Neural cell (in vitro differentiated cells): ENCODE data around the gene SLC7A14. TPM values are rescaled to one million over a fixed set of nuclear protein-coding genes. Genes with fewer than 3 reads are reported as not detected.

ENCODE experiments used
- H2AFZ ChIP-seq: fragments of 200-600, 300-800 bp; sonication (generic), shearing (Covaris generic); 2 replicates; pipeline ENCODE4 v1.6.0; 2014; ENCODE audit warnings: low read depth, mild to moderate bottlenecking, antibody characterized with exemption, low read length, moderate library complexity
- H3F3A ChIP-seq: fragments of 200-600 bp; shearing (Covaris generic); 2 replicates; pipeline ENCODE4 v1.6.1; 2016; ENCODE audit warnings: mild to moderate bottlenecking, moderate library complexity, mixed read lengths, antibody characterized with exemption, low read length; ENCODE audit not compliant: insufficient read depth, poor library complexity, severe bottlenecking
- H3K27ac ChIP-seq: fragments of 200-600, 300-800 bp; sonication (generic), shearing (Covaris generic); 2 replicates; pipeline ENCODE4 v1.5.1; 2014; ENCODE audit warnings: mild to moderate bottlenecking, low read length, moderate library complexity
- H3K27me3 ChIP-seq: fragments of 300-800, 200-600 bp; sonication (generic), shearing (Covaris generic); 2 replicates; pipeline ENCODE4 v1.6.0; 2014; ENCODE audit warnings: mild to moderate bottlenecking, low read depth, low read length, moderate library complexity; ENCODE audit not compliant: insufficient read depth
- H3K36me3 ChIP-seq: fragments of 300-800, 200-600 bp; sonication (generic), shearing (Covaris generic); 2 replicates; pipeline ENCODE4 v1.5.1; 2014; ENCODE audit warnings: mild to moderate bottlenecking, antibody characterized with exemption, low read length, moderate library complexity; ENCODE audit not compliant: insufficient read depth
- H3K4me2 ChIP-seq: fragments of 300-800, 200-600 bp; sonication (generic), shearing (Covaris generic); 2 replicates; pipeline ENCODE4 v1.6.0; 2014; ENCODE audit warnings: mild to moderate bottlenecking, low read length
- H3K4me3 ChIP-seq: fragments of 300-800, 200-600 bp; sonication (generic), shearing (Covaris generic); 2 replicates; pipeline ENCODE4 v1.5.1; 2014; ENCODE audit warnings: mild to moderate bottlenecking, low read length, moderate library complexity
- H3K79me2 ChIP-seq: fragments of 200-600 bp; shearing (Covaris generic); replicated peaks from 2 replicates; pipeline ENCODE4 v1.6.0; 2014; ENCODE audit warnings: mild to moderate bottlenecking, low read length, moderate library complexity; ENCODE audit not compliant: insufficient read depth
- H3K9ac ChIP-seq: fragments of 300-800, 200-600 bp; sonication (generic), shearing (Covaris generic); 2 replicates; pipeline ENCODE4 v1.6.1; 2016; ENCODE audit warnings: mild to moderate bottlenecking, low read length, mixed read lengths
- H3K9me2 ChIP-seq: fragments of 200-600 bp; shearing (Covaris generic); 2 replicates; pipeline ENCODE4 v1.6.1; 2016; ENCODE audit warnings: mild to moderate bottlenecking, low read length, mixed read lengths; ENCODE audit not compliant: insufficient read depth
- H3K9me3 ChIP-seq: fragments of 200-600, 300-800 bp; sonication (generic), shearing (Covaris generic); 2 replicates; pipeline ENCODE4 v1.6.1; 2016; ENCODE audit warnings: mild to moderate bottlenecking, mixed run types, low read length, moderate library complexity, mixed read lengths
- H4K20me1 ChIP-seq: fragments of 200-600 bp; shearing (Covaris generic); 2 replicates; pipeline ENCODE4 v1.6.1; 2016; ENCODE audit warnings: mild to moderate bottlenecking, mixed run types; ENCODE audit not compliant: insufficient read depth
- CTCF ChIP-seq: fragments of 450-650 bp; IDR thresholded peaks from 2 replicates; pipeline ENCODE4 v1.5.1; 2014; ENCODE audit warnings: antibody characterized with exemption, mild to moderate bottlenecking, moderate library complexity; ENCODE audit not compliant: poor library complexity, severe bottlenecking
- MXI1 ChIP-seq: fragments of 450-650 bp; conservative IDR thresholded peaks from 2 replicates; pipeline ENCODE4 v1.6.1; 2014; ENCODE audit warnings: antibody characterized with exemption, mild to moderate bottlenecking; ENCODE audit not compliant: poor library complexity, severe bottlenecking
- RAD21 ChIP-seq: fragments of 450-650 bp; conservative IDR thresholded peaks from 2 replicates; pipeline ENCODE4 v1.6.1; 2014; ENCODE audit warnings: antibody characterized with exemption, mild to moderate bottlenecking, moderate library complexity
- REST ChIP-seq: IDR thresholded peaks from 2 replicates; pipeline ENCODE4 v1.6.1; 2012; ENCODE audit warnings: borderline replicate concordance
- SMC3 ChIP-seq: fragments of 450-650 bp; conservative IDR thresholded peaks from 2 replicates; pipeline ENCODE4 v1.6.1; 2014; ENCODE audit warnings: antibody characterized with exemption, mild to moderate bottlenecking, moderate library complexity; ENCODE audit not compliant: poor library complexity
- TAF1 ChIP-seq: IDR thresholded peaks from 2 replicates; pipeline ENCODE4 v1.6.1; 2012; ENCODE audit warnings: low read depth
- polyA plus RNA-seq: library from polyadenylated mRNA; depleted of rRNA; stranded (reverse); fragments of >200 nt; gene quantifications from 2 replicates; pipeline ENCODE4 v1.2.3, GENCODE V29; 2014

SLC7A14 gene
- polyA plus RNA-seq, 1 donor from 2014 or later, result 5.1 TPM

- no peak overlapping the region for H3K9ac ChIP-seq
- TF ChIP-seq MXI1 (no peak), REST (no peak), TAF1 (no peak), SMC3 (peak; percentile 69), RAD21 (peak; percentile 61), CTCF (peak; percentile 62)
Measured at GRCh38 chr3:170410428-170411029, 175.3 kb downstream of the SLC7A14 start.

More at GRCh38 chr3:170410428-170411029, 175.3 kb downstream of the SLC7A14 start:
- Histone ChIP-seq H3K4me2 (no peak overlapping the region), H3K79me2 (no peaks in the 10 kb centered on the region), H3K9me2 (no peaks in the 10 kb centered on the region), H3K4me3 (no peak overlapping the region), H3K27ac (no peak overlapping the region), H3F3A (no peaks in the 10 kb centered on the region), H4K20me1 (no peaks in the 10 kb centered on the region), H3K27me3 (no peaks in the 10 kb centered on the region), H2AFZ (no peak overlapping the region), H3K36me3 (no peaks in the 10 kb centered on the region), H3K9me3 (no peaks in the 10 kb centered on the region)

Other genes starting within 250 kb of the SLC7A14 start
- gene SKIL, start 228.4 kb downstream of the SLC7A14 start, polyA plus RNA-seq, result 32.6 and 36.9 TPM in 2 replicates
- 0.98 TPM in 1 of 2 replicates, not detected in the other for gene CLDN11, start 167.2 kb downstream of the SLC7A14 start, polyA plus RNA-seq